ENCODE measurements around the gene PSMD14. TPM values are rescaled to one million over a fixed set of nuclear protein-coding genes. Genes with fewer than 3 reads are reported as not detected.

Gene PSMD14
- total and polyA plus RNA-seq, 2 donors (not counting 1 experiment from before 2014, with no cell fraction given) = 7.4 to 27.0 TPM

DNA sequence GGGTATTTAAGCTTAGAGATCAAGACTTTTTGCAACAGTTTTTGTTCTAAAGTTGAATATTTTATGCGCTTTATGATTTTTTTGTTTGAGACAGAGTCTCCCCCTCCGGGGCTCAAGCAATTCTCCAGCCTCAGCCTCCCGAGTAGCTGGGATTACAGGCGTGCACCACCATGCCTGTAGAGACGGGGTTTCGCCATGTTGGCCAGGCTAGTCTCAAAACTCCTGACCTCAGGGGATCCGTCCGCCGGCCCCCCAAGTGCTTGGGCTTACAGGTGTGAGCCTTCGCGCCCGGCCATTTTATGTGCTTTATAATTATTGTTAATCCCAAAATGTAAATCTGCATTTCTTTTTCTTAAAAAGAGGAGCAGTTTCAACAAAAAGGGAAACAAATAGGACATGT is 136.9 kb downstream of the PSMD14 start:
- ChIA-PET CTCF (no interaction called here), POLR2A (no interaction called here)
- DNase-seq (no peak), ATAC-seq (ENCODE audit: low read depth) (no peak)
- Histone ChIP-seq H3K4me2 (replicated peaks; ENCODE audit: low read depth, low read length, poor library complexity, severe bottlenecking) (no peak overlapping the region), H3K36me3 (replicated peaks in 1 of 2; ENCODE audit: control extremely low read depth in 1 of 2, control insufficient read depth in 1 of 2, extremely low read depth in 1 of 2, insufficient read depth in 2 of 2, low read length in 1 of 2) (no peaks in the 10 kb centered on the region), H3K4me1 (ENCODE audit: control insufficient read depth in 2 of 2, insufficient read depth in 2 of 2, low read length in 2 of 2) (no peaks in the 10 kb centered on the region), H4K20me1 (ENCODE audit: control insufficient read depth, insufficient read depth, low read length, poor library complexity, severe bottlenecking) (no peaks in the 10 kb centered on the region), H3K9me3 (ENCODE audit: control extremely low read depth in 1 of 3, control insufficient read depth in 2 of 3, insufficient read depth in 1 of 3, low read length in 2 of 3) (no peaks in the 10 kb centered on the region), H3K9ac (ENCODE audit: low read length) (no peak overlapping the region), H3K27me3 (replicated peaks in 1 of 4; ENCODE audit: control extremely low read depth in 1 of 4, control insufficient read depth in 3 of 4, insufficient read depth in 4 of 4, low read length in 3 of 4) (peaks cover 0 to 4% (median 0%) of the 10 kb centered on the region in 4 experiments), H2AFZ (ENCODE audit: insufficient read depth, low read depth, low read length, poor library complexity, severe bottlenecking) (no peak overlapping the region), H3K4me3 (ENCODE audit: control extremely low read depth in 1 of 5, extremely low read depth in 1 of 5, insufficient read depth in 1 of 5, low read depth in 2 of 5, low read length in 4 of 5) (no peak overlapping the region), H3K27ac (ENCODE audit: low read length in 2 of 2) (no peak overlapping the region), H3K79me2 (ENCODE audit: control insufficient read depth, insufficient read depth, low read length) (no peaks in the 10 kb centered on the region)
- Mint-ChIP-seq H3K27me3 (peaks cover 22% of the 10 kb centered on the region), H3K4me3 (no peak overlapping the region), H3K27ac (no peak overlapping the region), H3K4me1 (no peaks in the 10 kb centered on the region), H3K9me3 (ENCODE audit: insufficient read depth) (no peaks in the 10 kb centered on the region)
- intact Hi-C loops (cut with micrococcal nuclease) = no loop called here
- WGBS (ENCODE audit: insufficient coverage) = 100% methylated on average over 6 of the region's 12 CpGs
- TF ChIP-seq EZH2 (IDR thresholded peaks at IDR 0.05; ENCODE audit: borderline replicate concordance, insufficient read depth, low read depth, low read length, poor library complexity, severe bottlenecking) = no peak
- TF ChIP-seq, protein P1, sequence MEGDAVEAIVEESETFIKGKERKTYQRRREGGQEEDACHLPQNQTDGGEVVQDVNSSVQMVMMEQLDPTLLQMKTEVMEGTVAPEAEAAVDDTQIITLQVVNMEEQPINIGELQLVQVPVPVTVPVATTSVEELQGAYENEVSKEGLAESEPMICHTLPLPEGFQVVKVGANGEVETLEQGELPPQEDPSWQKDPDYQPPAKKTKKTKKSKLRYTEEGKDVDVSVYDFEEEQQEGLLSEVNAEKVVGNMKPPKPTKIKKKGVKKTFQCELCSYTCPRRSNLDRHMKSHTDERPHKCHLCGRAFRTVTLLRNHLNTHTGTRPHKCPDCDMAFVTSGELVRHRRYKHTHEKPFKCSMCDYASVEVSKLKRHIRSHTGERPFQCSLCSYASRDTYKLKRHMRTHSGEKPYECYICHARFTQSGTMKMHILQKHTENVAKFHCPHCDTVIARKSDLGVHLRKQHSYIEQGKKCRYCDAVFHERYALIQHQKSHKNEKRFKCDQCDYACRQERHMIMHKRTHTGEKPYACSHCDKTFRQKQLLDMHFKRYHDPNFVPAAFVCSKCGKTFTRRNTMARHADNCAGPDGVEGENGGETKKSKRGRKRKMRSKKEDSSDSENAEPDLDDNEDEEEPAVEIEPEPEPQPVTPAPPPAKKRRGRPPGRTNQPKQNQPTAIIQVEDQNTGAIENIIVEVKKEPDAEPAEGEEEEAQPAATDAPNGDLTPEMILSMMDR (IDR thresholded peaks at IDR 0.05) = no peak

DNA sequence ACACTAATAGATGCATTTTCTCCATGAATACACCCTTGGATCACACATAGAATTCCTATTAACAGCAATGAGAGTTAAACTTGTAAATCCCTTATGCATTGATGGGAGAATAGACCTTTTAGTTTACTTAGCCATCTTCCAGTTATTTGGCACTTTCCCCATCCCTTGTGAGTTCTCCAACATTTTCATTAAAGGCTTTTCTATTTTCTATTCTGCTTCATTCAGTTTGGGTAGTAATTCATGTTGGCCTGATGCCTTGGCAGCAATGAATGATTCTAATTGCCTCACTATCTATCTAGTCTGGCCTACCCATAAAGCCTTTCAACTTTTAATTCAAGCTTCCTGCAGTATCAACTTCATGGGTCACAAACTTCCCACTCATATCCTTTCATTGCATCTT is 140.2 kb downstream of the PSMD14 start:
- H3K9me3 ChIP-seq (ENCODE audit: control extremely low read depth in 1 of 3, control insufficient read depth in 2 of 3, insufficient read depth in 1 of 3, low read length in 2 of 3) = peaks cover 0 to 2% (median 0%) of the 10 kb centered on the region in 3 donors
- H3K36me3 ChIP-seq (replicated peaks in 1 of 2; ENCODE audit: control extremely low read depth in 1 of 2, control insufficient read depth in 1 of 2, extremely low read depth in 1 of 2, insufficient read depth in 2 of 2, low read length in 1 of 2) = no peaks in the 10 kb centered on the region
- no peak overlapping the region for H3K4me2 ChIP-seq (replicated peaks; ENCODE audit: low read depth, low read length, poor library complexity, severe bottlenecking)
- no peaks in the 10 kb centered on the region for H3K4me1 ChIP-seq (ENCODE audit: control insufficient read depth in 2 of 2, insufficient read depth in 2 of 2, low read length in 2 of 2)
- H3K4me1 Mint-ChIP-seq = no peaks in the 10 kb centered on the region
- ATAC-seq (ENCODE audit: low read depth) (no peak), DNase-seq (no peak)
- H3K27ac ChIP-seq (ENCODE audit: low read length in 2 of 2) = no peak overlapping the region
- H3K27me3 ChIP-seq (replicated peaks in 1 of 4; ENCODE audit: control extremely low read depth in 1 of 4, control insufficient read depth in 3 of 4, insufficient read depth in 4 of 4, low read length in 3 of 4) = no peaks in the 10 kb centered on the region
- H3K4me3 ChIP-seq (ENCODE audit: control extremely low read depth in 1 of 5, extremely low read depth in 1 of 5, insufficient read depth in 1 of 5, low read depth in 2 of 5, low read length in 4 of 5) = no peak overlapping the region
- TF ChIP-seq EZH2 (IDR thresholded peaks at IDR 0.05; ENCODE audit: borderline replicate concordance, insufficient read depth, low read depth, low read length, poor library complexity, severe bottlenecking) = no peak
- TF ChIP-seq, protein P1 (IDR thresholded peaks at IDR 0.05) = no peak
- H3K27ac Mint-ChIP-seq = no peak overlapping the region
- POLR2A ChIA-PET = no interaction called here
- intact Hi-C loops (cut with micrococcal nuclease) = no loop called here
- no peaks in the 10 kb centered on the region for H4K20me1 ChIP-seq (ENCODE audit: control insufficient read depth, insufficient read depth, low read length, poor library complexity, severe bottlenecking)
- no peaks in the 10 kb centered on the region for H3K9me3 Mint-ChIP-seq (ENCODE audit: insufficient read depth)
- no peaks in the 10 kb centered on the region for H3K79me2 ChIP-seq (ENCODE audit: control insufficient read depth, insufficient read depth, low read length)
- no peak overlapping the region for H3K4me3 Mint-ChIP-seq
- CTCF ChIA-PET = no interaction called here
- no peak overlapping the region for H2AFZ ChIP-seq (ENCODE audit: insufficient read depth, low read depth, low read length, poor library complexity, severe bottlenecking)
- no peak overlapping the region for H3K9ac ChIP-seq (ENCODE audit: low read length)
- H3K27me3 Mint-ChIP-seq = peaks cover 8% of the 10 kb centered on the region

Small RNA genes within 50 kb of the gene (small RNA-seq; reads per million reads assigned to genes)
- gene RNA5SP108 (ENCODE audit: insufficient read length, low read depth, low replicate concordance) = not detected

Other genes with a start within 250 kb of the PSMD14 start
- gene TANK, start 148.0 kb upstream of the PSMD14 start, total RNA-seq = 179 and 191 TPM in 2 replicates
- 62.4 and 75.8 TPM in 2 replicates for gene TANK, start 148.0 kb upstream of the PSMD14 start, polyA plus RNA-seq
- gene TBR1, start 107.9 kb downstream of the PSMD14 start, total RNA-seq = not detected in 2 replicates
- not detected in 2 replicates for gene TBR1, start 107.9 kb downstream of the PSMD14 start, polyA plus RNA-seq

Measured in B cell (primary cell).